ENCODE data around the gene PTPRE.
A peak's percentile ranks its signal among the peaks of the same experiment; 100 is the strongest.

Gene PTPRE

DNA sequence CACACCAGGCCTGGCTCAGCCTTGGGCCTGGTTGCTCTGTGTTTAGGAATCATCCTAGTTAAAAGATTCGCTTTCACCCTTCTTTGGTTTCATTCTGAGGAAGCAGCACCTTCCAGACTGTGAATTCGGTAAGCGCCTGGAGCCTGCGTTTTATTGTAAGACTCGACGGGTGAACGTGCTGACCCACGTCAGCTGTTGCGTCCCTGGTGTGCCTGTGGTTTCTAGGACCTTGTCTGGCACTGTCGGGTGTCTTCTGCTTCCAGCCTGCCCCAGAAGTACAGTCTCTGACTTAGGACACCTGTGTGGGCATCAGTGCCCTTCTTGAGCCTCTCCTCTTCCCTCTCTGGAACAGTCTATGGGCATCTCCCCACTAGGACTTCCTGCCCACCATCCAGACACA, 193.0 kb downstream of the PTPRE start:
- no peak for DNase-seq (ENCODE audit: low read depth)

DNA sequence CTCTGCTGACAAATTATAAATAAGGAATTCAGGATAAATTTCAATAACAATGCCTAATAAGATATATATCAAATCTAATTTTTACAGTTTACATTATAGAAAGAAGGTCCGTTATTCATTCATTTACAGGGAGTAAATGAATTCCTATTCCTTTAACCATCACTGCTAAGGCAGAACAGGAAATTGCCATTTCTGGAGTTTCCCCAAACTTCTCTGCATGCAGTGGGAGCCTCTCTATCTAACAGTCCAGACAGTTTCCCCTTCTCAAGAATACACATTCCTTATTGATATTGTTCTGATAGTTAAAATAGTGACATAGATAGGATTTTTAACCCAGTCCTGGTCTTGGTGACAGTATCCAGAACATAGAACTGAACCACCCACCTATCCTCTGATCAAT, 195.0 kb downstream of the PTPRE start:
- no peak for DNase-seq (ENCODE audit: low read depth)

DNA sequence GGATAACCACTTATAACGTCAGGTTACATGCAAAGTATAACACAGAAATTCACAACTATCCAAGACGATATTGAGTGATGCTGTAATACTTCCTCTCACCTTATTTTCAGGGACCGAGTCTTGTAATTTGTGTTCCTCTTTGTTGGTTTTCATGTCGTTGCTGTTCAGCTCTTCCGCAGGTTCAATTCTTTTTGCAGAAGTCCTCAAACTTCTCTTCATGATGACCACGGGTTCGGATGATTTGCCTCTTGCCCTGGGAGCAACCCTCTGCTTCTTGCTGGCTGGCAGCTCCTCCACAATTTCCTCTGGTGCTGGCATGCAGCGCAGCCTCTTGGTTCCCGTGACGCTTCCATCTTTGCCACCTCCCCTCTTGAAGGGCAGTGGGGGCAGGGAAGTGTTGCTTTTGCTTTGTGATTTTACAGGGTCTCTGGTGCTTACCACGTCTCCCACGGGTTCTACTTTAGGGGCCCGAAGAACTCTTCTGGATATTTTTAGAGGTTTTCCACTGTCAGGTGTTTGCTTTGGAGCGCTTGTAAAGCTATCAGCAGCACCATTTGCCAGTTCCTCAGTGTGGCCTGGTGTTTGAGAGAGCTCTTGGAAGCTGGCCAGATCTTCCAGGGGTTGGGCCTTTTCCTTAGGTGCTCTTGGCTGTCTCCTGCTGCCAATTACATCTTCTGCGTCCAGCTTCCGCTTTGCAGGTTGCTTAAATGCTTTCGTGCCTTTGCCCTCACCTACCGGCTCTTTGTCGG, 195.8 kb downstream of the PTPRE start:
- DNase-seq (ENCODE audit: low read depth): no peak

DNA sequence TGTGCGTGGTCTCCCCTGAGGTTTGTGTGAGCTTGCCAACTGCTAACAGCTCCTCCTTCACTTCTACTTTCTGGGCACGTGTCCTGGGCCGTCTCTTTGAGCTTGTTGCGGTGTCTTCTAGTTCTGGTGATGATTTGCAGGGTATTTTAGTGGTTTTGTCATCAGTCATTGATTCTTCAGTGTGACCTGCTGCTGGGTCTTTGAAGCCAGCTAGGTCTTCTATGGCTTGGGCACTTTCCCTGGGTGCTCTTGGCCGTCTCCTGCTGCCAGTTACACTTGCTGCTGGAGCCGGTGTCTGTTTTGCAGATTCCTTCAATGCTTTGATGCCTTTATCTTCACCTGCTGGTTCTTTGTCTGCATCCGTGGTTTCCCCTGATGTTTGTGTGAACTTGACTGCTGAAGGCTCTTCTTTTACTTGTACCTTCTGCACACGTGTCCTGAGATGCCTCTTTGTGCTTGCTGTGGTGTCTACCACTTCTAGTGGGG, 196.4 kb downstream of the PTPRE start:
- no peak for DNase-seq (ENCODE audit: low read depth)

DNA sequence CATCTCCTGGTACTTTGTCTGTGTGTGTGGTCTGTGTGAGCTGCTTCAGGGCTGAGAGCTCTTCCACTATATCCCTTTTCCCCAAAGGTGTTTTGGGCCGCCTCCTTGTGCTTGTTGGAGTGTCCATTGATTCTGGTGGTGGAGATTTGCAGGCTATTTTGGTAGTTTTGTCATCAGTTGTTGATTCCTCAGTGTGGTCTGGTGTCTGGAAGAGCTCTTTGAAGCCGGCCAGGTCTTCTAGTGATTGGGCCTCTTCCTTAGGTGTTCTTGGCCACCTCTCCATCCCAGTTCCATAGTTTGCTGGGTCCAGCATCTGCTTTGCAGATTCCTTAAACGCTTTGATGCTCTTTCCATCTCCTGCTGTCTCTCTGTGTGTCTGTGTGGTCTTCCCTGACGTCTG, 198.5 kb downstream of the PTPRE start:
- DNase-seq (ENCODE audit: low read depth): no peak

DNA sequence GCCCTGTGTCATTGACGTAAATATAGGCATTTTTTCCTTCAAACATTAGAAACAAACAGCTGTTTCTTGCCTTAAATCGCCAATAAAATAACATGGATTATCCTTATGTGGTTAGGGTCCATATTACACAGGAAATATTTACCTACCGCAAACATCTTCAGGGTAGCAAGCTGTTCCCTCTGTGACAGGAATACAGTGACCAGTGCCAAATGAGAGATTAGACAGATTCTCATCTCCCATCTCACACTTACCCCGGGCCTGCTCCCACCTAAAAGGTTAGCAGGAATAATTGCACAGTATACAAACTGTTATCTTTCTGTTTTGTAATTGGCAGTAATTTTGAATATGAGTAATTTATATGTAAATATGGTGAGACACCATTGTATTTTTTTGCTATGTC, 202.8 kb downstream of the PTPRE start:
- no peak for DNase-seq (ENCODE audit: low read depth)

DNA sequence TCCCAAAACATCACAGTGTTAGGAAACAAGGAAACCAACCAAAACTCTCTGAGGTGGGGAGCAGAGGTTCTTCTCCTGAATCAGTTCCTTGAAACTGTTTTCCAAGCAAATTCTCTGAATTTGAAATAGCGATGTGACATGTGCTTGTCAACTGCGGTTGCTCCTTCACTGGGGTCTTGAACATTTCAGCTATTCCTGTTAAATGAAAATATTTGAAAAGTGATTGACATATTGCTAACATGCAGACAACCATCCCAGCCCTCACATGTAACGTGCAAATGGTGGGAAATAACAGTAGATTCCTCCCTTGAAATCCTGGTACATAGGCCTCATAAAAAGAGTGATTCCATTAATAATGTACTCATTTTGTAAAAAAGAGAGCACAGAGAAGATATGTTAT, 203.4 kb downstream of the PTPRE start:
- no peak for DNase-seq (ENCODE audit: low read depth)

DNA sequence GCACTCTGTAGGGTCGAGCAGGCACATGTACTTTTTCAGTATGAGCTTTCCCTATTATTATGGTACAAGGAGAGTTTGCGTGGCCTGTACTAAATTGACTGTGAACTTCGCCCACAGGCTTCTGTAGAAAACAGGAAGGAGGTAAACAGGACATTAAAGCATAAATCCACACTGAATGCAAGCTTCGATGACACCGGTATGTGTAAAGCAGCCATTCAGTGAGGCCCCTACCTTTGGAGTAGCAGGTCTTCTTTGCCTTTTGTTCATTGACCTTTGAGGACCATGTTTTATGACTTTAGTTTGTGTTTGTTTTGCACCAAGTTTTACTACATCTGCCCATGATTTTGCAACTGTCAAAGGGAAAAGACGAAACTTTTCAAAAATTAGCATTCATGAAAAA, 204.8 kb downstream of the PTPRE start:
- no peak for DNase-seq (ENCODE audit: low read depth)

DNA sequence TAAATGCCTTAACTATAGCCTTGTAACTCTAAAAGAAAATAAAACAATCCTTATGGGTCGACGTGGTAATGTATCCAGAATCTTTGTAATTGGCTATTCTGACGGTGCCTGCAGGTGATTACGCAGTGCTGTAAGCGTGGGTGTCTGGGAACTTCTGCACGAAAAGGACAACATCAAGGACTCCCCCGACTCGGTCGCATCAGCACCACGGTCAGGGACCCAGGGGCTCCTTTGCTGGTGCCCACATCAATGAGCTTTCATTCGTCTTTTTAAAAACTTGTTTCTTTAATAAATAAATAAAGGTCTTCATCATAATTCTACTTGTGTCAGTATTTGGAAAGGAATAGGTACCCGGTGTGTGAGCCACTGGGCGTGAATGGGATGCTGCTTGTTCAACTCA, 206.1 kb downstream of the PTPRE start:
- DNase-seq (ENCODE audit: low read depth): no peak

DNA sequence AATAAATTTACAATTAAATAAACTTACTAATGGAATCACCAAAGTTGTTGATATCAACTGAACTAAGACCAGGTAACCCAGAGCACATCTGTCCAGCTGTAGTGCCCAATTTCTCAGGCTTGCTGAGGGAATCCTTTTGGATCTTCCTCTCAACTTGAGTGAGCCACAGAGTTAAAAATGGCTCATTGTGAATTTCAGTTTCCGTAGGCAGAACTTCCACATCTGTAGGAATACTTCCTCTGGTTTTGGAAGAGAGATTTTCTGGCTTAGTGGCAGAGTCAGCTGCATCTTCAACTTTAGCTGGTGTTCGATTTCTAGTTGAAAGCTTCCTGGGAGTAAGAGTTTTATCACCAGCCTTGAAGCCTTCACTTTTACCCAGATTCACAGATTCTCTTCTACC, 208.0 kb downstream of the PTPRE start:
- no peak for DNase-seq (ENCODE audit: low read depth)

DNA sequence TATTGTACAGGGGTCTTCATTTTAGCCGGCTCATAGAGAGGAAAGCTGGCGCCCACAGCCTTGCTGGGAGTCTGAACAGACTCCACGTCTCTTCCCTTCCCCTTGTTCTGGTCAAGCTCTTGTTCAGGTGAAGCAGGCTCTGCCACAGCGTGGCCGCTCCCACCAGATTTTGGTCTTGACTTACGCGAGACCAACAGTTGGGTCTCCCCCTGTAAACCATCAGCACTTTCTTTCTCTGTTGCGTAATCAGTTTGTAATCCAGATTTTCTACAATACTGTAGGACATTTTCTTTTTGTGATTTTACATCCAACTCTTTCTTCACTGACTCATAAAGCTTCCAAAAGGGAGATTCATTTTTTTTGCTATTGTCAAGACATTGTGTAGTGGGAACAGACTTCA, 208.5 kb downstream of the PTPRE start:
- no peak for DNase-seq (ENCODE audit: low read depth)

DNA sequence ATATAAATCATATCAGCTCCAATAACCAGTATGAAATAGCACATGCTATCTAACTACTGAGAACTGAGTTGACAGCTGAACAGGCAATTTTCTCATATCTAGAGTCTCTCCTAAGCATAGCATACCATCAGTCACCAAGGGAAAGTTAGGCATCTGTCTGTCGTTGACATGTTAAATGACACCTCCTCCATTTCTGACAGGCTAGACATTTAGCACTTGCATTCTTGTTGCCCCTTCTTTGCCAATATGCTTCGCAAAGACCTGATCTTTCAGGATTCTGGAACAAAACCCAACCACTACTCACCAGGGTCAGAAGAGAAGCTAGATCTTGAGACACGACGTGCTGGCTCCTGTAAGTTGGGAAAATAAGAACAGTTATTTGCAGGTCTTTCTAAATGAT, 209.3 kb downstream of the PTPRE start:
- no peak for DNase-seq (ENCODE audit: low read depth)

DNA sequence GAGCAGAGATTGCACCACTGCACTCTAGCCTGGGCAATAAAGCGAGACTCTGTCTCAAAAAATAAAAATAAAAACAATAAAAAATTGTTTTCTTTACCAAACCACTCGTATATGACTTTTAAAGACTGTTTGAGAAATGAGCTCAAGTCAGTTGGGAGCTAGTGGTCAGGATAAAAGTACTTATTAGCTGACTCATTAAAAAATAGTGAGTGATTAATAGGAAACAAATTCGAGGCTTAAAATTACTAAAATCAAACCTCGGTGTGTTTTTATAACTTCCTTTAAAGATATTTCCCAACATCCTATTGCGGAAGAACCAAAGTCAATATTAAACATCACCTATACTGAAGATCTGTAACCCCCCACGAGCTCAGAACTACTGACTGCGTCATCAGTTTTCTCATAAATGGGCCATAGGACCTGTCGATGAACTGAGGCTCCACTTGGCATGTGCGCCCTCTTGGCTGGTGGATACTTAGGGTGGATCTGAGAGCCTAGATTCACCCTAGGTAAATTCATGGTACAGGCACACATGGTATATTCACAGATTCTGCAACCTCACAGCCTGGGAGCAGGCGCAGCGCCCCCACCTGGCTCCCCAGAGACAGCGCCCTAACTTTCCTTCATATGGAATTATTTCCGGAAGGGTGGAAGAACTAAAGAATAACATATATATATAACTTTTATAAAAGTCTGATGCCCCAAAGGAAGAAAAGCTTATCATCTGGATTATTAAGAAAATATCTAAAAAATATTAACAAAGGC, 210.1 kb downstream of the PTPRE start:
- DNase-seq (ENCODE audit: low read depth): peak; percentile 47

DNA sequence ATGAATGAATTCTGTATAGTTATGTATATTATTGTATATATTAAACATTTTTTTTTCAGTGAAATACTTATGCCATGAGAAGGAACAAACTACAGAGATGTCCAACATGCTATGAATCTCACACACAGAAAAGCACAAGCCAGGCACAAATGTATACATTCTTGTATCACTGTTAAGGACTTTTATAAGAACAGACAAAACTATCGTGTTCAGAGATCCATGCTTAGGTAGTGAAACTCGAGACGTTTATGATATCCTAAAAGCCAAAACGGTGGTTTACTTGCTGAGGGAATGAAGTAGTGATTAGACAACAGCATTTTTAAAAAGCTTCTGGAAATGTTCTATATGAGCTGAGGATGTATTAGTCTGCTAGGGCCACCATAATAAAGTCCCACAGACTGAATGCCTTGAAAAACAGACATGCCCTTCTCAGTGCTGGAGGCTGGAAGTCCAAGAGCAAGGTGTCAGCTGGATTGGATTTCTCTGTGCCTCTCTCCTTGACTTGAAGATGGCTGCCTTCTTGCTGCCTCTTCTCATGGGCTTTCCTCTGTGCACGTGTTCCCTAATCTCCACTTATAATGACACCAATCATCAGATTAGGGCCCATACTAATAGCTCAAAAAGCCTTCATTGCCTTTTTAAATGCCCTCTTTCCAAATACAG, 215.0 kb downstream of the PTPRE start:
- DNase-seq (ENCODE audit: low read depth): no peak

DNA sequence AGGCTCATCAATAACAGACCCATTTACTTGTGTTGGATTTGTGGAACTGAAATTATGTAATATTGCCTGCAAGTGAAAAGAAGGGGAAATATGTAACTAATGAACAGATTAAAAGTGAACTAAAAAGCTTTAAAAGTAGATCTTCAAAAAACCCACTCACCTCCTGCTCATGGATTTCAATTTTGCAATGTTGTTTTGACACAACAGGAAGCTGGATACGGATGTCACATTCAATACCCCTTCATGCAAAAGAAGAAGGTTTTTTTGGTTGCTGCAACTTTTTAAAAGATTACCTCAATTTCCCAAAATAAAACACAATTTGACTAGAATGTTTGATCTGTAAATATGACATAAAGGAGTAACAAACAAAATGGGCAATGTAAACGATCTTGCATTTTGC, 216.0 kb downstream of the PTPRE start:
- no peak for DNase-seq (ENCODE audit: low read depth)

DNA sequence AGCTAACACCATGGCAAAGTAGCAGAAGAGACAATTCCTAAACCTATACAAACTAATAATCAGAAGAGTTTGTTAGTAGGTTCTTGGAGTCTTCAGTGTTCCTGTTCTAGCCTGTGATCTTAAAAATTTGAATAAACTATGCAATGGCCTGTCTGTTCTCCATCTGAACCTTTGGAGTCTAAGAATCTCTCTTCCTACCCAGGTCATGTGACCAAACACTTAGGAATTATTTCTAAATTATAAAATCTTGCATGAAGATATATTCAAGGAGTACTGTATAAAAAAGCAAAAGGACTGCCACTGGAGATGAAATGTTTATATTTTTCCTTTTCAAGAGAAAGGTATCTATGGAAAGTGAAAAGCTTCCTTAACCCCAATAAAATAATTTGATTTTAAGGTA, 216.9 kb downstream of the PTPRE start:
- DNase-seq (ENCODE audit: low read depth): no peak

DNA sequence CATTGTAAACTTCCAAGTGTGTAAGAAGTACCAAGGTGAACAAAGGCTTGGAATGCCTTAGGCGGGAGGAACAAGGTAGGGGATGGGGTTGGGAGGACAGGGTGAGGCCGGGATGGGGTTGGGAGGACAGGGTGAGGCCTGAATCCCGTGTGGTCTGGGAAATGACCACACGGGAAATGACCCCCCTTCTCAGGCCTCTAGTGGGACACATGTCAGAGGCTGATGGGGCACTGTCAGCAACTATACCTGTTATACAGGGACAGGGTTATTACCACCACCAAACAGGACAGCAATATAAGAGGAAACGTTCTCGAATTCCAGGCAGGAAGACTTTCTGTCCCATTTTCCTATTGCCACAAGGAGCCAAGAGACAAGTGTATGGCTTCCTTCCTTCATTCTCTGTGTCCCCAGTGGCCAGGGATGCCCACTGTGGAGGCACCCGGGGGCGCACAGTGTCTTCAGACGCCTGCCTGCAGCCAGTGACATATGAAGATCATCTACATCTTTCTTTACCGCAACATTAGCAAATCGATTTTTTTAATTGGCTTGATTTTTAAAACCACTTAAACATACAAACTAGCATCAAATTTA, 218.0 kb downstream of the PTPRE start:
- no peak for DNase-seq (ENCODE audit: low read depth)

DNA sequence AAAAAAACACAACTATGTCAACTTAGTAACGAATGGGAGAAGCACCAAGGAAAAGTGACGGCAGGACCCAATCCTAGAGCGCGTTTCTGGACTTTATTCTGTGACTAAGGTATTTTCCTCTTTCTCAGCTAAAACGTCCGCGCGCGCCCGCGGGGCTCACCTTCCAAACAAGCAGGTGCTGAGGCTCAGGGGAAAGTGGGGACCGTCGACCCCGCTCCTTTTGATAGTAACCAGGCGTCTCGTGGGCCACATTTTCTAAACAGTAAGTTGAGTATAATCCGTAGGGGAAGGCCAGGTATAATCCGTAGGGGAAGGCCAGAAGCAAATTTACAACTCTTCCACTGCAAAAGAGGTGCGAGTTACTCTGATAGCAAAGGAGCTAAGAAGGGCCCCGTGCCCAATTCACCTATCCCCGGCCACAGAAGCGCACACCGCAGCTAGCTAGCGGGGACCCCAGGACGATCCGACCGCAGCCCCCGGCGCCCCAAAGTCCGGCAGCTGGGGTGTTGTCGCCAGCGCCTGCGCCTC, 218.6 kb downstream of the PTPRE start:
- no peak for DNase-seq (ENCODE audit: low read depth)

DNA sequence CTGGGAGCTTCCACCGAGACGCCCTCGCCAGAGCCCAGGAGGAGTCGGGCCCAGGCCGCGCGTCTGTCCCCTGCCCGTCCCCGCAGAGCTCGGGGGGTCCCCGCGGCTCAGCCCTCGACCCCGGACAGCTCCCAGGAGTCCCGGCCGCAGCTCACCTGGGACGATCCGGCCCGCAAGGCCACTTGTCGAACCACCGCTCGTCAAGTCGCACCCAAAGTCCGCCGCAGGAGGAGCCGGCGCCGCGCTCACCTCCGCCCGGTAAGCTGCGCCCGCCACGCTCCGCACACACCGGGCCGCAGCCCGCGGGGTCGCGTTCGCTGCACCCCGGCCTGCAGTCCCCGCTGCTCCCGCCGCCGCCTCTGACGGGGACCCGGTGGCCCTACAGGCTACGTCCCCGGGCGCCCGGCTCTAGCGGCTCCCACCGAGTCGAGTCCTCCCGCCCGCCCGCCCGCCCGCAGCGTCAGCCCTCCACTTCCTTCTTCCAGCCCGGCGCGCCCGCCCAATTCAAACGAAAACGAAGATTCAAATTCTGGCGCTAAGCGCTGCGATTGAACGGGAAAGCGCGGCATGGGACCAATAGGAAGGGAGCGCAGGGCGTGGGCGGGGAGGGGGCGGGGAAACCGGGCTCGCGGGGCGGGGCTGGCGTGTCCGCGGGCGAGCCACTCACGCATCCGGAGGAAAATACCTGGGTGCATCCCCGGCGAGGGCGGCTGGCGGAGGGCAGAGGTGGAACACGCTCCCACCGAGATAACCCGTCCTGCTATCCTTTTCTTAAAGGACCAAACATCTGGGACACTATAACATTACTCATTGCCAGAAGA, 219.3 kb downstream of the PTPRE start, which contains the start of gene MKI67:
TSS of gene MKI67 (minus strand) at position 480 of the 821 bp plus-strand sequence. CDS start 756 bp downstream, outside the sequence.
- peak; percentile 87 for DNase-seq (ENCODE audit: low read depth)

DNA sequence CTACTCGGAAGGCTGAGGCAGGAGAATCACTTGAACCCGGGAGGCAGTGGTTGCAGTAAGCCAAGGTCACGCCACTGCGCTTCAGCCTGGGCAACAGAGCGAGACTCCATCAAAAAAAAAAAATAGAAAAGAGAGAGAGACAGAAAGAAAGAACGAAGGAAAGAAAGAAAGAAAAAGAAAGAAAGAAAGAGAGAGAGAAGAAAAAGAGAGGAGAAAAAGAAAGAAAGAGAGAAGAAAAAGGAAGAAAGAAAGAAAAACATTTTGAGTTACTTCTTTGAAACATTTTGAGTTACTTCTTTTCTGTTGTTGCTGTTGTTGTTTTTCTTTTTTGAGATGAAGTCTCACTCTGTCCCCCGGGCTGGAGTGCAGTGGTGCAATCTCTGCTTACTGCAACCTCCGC, 221.7 kb downstream of the PTPRE start:
- no peak for DNase-seq (ENCODE audit: low read depth)

DNA sequence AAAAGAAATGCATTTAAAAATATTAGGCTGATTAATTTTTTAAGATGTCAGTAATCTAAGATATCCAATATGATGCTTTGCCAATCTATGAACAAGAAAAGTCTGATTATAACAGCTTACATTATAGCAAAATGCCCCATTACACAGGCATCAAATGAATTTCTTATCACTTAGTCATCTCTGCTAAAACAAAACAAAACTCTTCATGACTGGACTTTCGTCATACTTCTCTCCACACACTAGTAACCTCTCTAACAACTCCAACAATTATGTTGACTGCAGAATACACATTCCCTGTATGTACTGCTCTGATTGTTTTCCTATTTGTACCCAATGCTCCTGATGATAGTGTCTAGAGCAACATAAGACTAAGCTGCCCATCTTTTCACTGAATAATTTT, 223.1 kb downstream of the PTPRE start:
- DNase-seq (ENCODE audit: low read depth): peak; percentile 69
